AG04450 (cell line): ENCODE data around the gene IL33. TPM values are rescaled to one million over a fixed set of nuclear protein-coding genes. Genes with fewer than 3 reads are reported as not detected.

Experiments
- CTCF ChIA-PET: fragments of 300-600, 350-600 bp; formaldehyde crosslinking; extraction: SDS; loops from one replicate; lab custom pipeline; 2022; ENCODE audit warnings: antibody characterized with exemption, inconsistent platforms; lab: Charles Lee
- POLR2A ChIA-PET: fragments of 350-600 bp; formaldehyde crosslinking; extraction: SDS; loops from one replicate; lab custom pipeline; 2021; ENCODE audit warnings: antibody characterized with exemption, inconsistent platforms; lab: Yijun Ruan, JAX
- DNase-seq: peaks from one replicate; pipeline ENCODE4 v3.0.0-alpha.2; 2011; ENCODE audit warnings: low read depth, low spot score
- H3K27ac ChIP-seq: one replicate; pipeline ENCODE4 v1.5.1; 2012; ENCODE audit warnings: low read depth, low read length, control low read depth
- H3K27me3 ChIP-seq: one replicate; pipeline ENCODE4 v1.6.0; 2012; ENCODE audit warnings: low read length; ENCODE audit not compliant: control insufficient read depth, insufficient read depth
- H3K4me3 ChIP-seq: 2 replicates; pipeline ENCODE4 v1.5.1; 2011; ENCODE audit warnings: mild to moderate bottlenecking, low read depth, low read length, control low read depth
- H3K9me3 ChIP-seq: 2 replicates; pipeline ENCODE4 v1.5.1; 2012; ENCODE audit warnings: low read length; ENCODE audit not compliant: control insufficient read depth, insufficient read depth
- CTCF ChIP-seq: IDR thresholded peaks from 2 replicates; pipeline ENCODE4 v1.5.1; 2011; ENCODE audit warnings: low read depth, low read length, control low read depth, inconsistent platforms
- polyA plus RNA-seq: library from polyadenylated mRNA; depleted of rRNA; stranded (reverse); fragments of >200 nt; gene quantifications from 2 replicates; pipeline ENCODE4 v1.2.3, GENCODE V29; 2011

The IL33 gene
- polyA plus RNA-seq, 1 experiment = 0.29 TPM

GRCh38 chr9:6214903-6215302, 704 bp upstream of the IL33 start:
- POLR2A ChIA-PET = no interaction called here
- CTCF ChIA-PET = no interaction called here
- no peak for DNase-seq
- TF ChIP-seq CTCF = no peak
- Histone ChIP-seq H3K27ac (no peak overlapping the region), H3K4me3 (no peak overlapping the region), H3K9me3 (no peaks in the 10 kb centered on the region), H3K27me3 (no peaks in the 10 kb centered on the region)

GRCh38 chr9:6216002-6216401, 395 bp downstream of the IL33 start:
- ChIA-PET POLR2A (no interaction called here), CTCF (no interaction called here)
- Histone ChIP-seq H3K27ac (no peak overlapping the region), H3K9me3 (no peaks in the 10 kb centered on the region), H3K4me3 (no peak overlapping the region), H3K27me3 (no peaks in the 10 kb centered on the region)
- no peak for TF ChIP-seq CTCF
- no peak for DNase-seq

- H3K27me3 ChIP-seq = no peaks in the 10 kb centered on the region
- no peak overlapping the region for H3K4me3 ChIP-seq
- no peaks in the 10 kb centered on the region for H3K9me3 ChIP-seq
- CTCF ChIA-PET = interaction anchor here (1.1 kb wide), 1 partner anchor 47 kb away, joined by 3 read pairs; no protein-coding TSS in a partner anchor
- no peak for TF ChIP-seq CTCF
- POLR2A ChIA-PET = no interaction called here
- H3K27ac ChIP-seq = no peak overlapping the region
- no peak for DNase-seq
Observed at GRCh38 chr9:6216951-6217350, 1.3 kb downstream of the IL33 start.

- H3K27me3 ChIP-seq = no peaks in the 10 kb centered on the region
- H3K9me3 ChIP-seq = no peaks in the 10 kb centered on the region
- no peak overlapping the region for H3K27ac ChIP-seq
- POLR2A ChIA-PET = no interaction called here
- no peak for TF ChIP-seq CTCF
- no peak for DNase-seq
- H3K4me3 ChIP-seq = no peak overlapping the region
- CTCF ChIA-PET = interaction anchor here (1.5 kb wide), 1 partner anchor 164 kb away, joined by 4 read pairs; no protein-coding TSS in a partner anchor
Observed at GRCh38 chr9:6218099-6218502, 2.5 kb downstream of the IL33 start.

- Histone ChIP-seq H3K4me3 (no peak overlapping the region), H3K9me3 (no peaks in the 10 kb centered on the region), H3K27ac (no peak overlapping the region), H3K27me3 (no peaks in the 10 kb centered on the region)
- CTCF ChIA-PET = no interaction called here
- TF ChIP-seq CTCF = no peak
- POLR2A ChIA-PET = no interaction called here
- no peak for DNase-seq
Observed at GRCh38 chr9:6219040-6219439, 3.4 kb downstream of the IL33 start.
